Thoracic aorta (tissue), 2 donors: Measurements from ENCODE around the gene POU2AF3. TPM values are rescaled to one million over a fixed set of nuclear protein-coding genes. Genes with fewer than 3 reads are reported as not detected.

ENCODE experiments used
- ATAC-seq: fragments of 150-250 bp; one replicate; pipeline ENCODE4 v1.8.0; 2017; ENCODE audit warnings: low read depth; ENCODE audit not compliant: insufficient number of reproducible peaks, low FRiP score
- DNase-seq: peaks from one replicate; pipeline ENCODE4 v3.0.0-alpha.2; 2020; ENCODE audit warnings: low spot score
- H3K27ac ChIP-seq, 2 donors: fragments of 200-600 bp; sonication (generic); 1 replicate in 1 of 2; 2 replicates in 1 of 2; pipeline ENCODE4 v1.5.1; 2016; ENCODE audit warnings: mild to moderate bottlenecking in 2 of 2, moderate library complexity in 2 of 2
- H3K27me3 ChIP-seq: fragments of 200-600 bp; sonication (generic); replicated peaks from 2 replicates; pipeline ENCODE4 v1.6.0; 2016; ENCODE audit warnings: mild to moderate bottlenecking; ENCODE audit not compliant: insufficient read depth
- H3K36me3 ChIP-seq: fragments of 200-600 bp; sonication (generic); one replicate; pipeline ENCODE4 v1.5.1; 2016
- H3K4me1 ChIP-seq, 2 donors: fragments of 200-600 bp; sonication (generic); 1 replicate in 1 of 2; 2 replicates in 1 of 2; pipeline versions ENCODE4 v1.5.1 to v1.6.0; 2016; ENCODE audit warnings: low read depth in 2 of 2, mild to moderate bottlenecking in 1 of 2; ENCODE audit not compliant: control insufficient read depth in 1 of 2
- H3K4me3 ChIP-seq: fragments of 200-600 bp; sonication (generic); 2 replicates; pipeline ENCODE4 v1.5.1; 2016; ENCODE audit warnings: mild to moderate bottlenecking
- H3K9me3 ChIP-seq: fragments of 200-600 bp; sonication (generic); 2 replicates; pipeline ENCODE4 v1.5.1; 2016
- total RNA-seq, 2 donors: library from RNA; depleted of rRNA; stranded (reverse); fragments of >200 nt; gene quantifications; one replicate each; pipeline versions ENCODE4 v1.1.0 to v1.2.3, GENCODE V29; 2016
- TF ChIP-seq, protein P1 (sequence below): fragments of 200-600 bp; sonication (generic); IDR thresholded peaks from one replicate; pipeline ENCODE4 v1.5.1; 2019; ENCODE audit warnings: antibody characterized with exemption

The POU2AF3 gene
- total RNA-seq, 2 donors from 2014 or later, result 1.7 TPM; not detected in 1

DNA sequence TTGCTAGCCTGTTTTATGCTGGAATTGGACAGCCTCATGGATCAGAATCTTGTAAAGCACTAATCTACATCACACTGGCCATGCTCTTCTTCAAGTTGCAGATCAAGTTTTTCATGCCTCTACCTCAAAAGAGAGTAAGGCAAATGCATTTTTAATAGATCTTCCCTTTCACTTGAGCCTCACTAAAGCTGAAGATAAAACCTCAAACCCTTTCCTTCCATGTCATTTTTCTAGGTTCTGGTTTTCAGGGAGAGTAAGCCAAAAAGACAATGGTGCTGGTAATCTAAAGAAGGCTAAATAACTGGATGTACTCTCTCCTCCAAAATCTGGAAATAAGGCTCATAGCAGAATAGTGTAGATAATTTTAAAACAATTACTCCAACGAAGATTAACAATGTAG is 52.5 kb downstream of the POU2AF3 start:
- DNase-seq (no peak), ATAC-seq (no peak)
- Histone ChIP-seq H3K9me3 (no peaks in the 10 kb centered on the region), H3K27ac (no peak overlapping the region), H3K27me3 (no peaks in the 10 kb centered on the region), H3K4me3 (no peak overlapping the region), H3K4me1 (peaks cover 0 to 12% of the 10 kb centered on the region in 2 donors), H3K36me3 (no peaks in the 10 kb centered on the region)
- TF ChIP-seq, protein P1, sequence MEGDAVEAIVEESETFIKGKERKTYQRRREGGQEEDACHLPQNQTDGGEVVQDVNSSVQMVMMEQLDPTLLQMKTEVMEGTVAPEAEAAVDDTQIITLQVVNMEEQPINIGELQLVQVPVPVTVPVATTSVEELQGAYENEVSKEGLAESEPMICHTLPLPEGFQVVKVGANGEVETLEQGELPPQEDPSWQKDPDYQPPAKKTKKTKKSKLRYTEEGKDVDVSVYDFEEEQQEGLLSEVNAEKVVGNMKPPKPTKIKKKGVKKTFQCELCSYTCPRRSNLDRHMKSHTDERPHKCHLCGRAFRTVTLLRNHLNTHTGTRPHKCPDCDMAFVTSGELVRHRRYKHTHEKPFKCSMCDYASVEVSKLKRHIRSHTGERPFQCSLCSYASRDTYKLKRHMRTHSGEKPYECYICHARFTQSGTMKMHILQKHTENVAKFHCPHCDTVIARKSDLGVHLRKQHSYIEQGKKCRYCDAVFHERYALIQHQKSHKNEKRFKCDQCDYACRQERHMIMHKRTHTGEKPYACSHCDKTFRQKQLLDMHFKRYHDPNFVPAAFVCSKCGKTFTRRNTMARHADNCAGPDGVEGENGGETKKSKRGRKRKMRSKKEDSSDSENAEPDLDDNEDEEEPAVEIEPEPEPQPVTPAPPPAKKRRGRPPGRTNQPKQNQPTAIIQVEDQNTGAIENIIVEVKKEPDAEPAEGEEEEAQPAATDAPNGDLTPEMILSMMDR, result no peak

DNA sequence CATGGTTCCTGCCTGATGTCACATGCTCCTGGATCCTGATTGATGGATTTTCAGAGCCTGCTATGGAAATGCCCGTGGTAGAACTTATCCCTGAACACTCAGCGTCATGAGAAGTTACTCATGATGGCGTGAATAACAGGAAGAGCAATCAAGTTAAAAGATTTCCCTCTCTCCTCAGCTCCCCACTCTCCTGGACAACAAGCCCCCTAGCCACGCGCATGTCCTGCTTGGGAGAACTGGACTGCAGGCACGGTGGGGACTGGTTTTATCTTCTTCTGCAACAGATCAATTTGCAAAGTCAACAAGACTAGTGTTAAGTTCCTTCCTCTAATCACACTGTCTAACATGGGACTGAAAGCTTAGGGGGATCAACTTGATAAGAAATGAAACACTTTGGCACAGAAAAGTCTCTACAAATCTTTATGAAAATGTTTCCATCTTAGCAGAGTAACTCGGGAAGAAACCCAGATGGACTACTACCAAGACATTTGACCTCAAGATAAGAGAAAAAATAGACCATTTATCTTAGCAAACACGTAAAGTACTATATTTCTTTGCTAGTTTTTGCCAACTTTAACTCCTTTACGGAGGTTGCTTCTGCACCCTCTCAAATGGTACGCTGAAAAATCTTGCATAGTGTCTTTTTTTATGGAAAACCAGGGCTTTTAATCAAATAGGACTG is 53.2 kb downstream of the POU2AF3 start:
- TF ChIP-seq, protein P1, result no peak
- DNase-seq (no peak), ATAC-seq (no peak)
- no peaks in the 10 kb centered on the region for H3K27me3 ChIP-seq
- H3K27ac ChIP-seq, result no peak overlapping the region
- H3K4me1 ChIP-seq, result peaks cover 0 to 12% of the 10 kb centered on the region in 2 donors
- no peaks in the 10 kb centered on the region for H3K9me3 ChIP-seq
- H3K36me3 ChIP-seq, result no peaks in the 10 kb centered on the region
- H3K4me3 ChIP-seq, result no peak overlapping the region

DNA sequence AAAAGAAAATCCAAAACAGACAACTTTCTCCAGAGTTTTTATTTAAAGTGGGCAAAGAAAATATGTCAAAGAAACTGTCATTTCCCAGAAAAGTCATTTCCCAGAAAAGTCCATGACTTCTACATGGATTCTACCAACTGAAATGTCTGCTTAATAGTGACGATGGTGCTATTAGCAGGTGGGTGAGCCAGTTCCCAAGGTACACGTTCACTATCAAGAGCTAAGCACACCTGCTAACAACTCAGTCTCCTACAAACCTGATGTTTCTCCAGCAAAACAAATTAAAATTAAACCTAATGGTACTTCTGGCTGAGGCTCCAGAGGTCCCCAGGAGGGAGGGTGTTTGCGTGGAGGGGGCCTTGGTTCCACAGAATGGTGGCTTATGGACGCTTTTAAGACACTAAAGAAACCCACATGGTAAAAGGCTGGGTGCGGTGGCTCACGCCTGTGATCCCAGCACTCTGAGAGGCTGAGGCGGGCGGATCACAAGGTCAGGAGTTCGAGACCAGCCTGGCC is 53.9 kb downstream of the POU2AF3 start:
- Histone ChIP-seq H3K4me1 (peaks cover 0 to 12% of the 10 kb centered on the region in 2 donors), H3K36me3 (no peaks in the 10 kb centered on the region), H3K4me3 (no peak overlapping the region), H3K27ac (no peak overlapping the region), H3K27me3 (no peaks in the 10 kb centered on the region), H3K9me3 (no peaks in the 10 kb centered on the region)
- no peak for DNase-seq
- ATAC-seq, result no peak
- TF ChIP-seq, protein P1, result no peak

DNA sequence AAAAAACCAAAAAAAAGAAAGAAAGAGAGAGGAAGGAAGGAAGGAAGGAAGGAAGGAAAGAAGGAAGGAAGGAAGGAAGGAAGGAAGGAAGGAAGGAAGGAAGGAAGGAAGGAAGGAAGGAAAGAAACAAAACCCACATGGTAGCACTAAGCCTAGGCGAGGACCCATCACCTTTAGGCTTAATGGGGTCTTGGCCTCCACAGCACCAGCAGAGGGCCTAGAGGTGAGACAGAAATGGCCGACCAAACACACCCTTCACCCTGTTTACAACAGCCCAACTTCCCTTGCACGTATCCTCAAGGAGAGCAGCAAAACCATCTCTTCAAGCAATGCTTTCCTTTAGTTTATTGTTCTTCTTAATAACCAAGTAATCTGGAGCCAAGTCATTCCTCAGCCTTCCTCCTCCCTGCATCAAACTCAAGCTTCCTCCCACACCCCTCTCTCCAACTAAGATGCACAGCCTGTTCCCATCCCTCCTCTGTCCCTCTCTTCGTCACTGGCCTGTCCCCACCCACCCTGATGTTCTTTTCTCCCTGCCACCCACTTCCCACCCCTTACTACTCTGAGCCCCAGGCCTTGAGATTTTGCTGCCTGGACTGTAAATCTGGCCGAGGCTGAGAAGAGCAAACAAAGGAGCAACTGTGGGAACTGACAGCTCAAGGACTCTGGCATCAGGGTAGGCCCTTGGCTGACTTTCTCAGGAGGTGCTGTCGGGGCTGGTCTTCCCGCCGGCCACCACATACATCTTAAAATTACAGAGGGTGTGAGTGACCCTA is 54.8 kb downstream of the POU2AF3 start:
- no peak for ATAC-seq
- no peak overlapping the region for H3K27ac ChIP-seq

More for the DNA sequence above, 54.8 kb downstream of the POU2AF3 start:
- Histone ChIP-seq H3K9me3 (no peaks in the 10 kb centered on the region), H3K27me3 (no peaks in the 10 kb centered on the region), H3K36me3 (no peaks in the 10 kb centered on the region), H3K4me3 (no peak overlapping the region), H3K4me1 (peaks cover 0 to 12% of the 10 kb centered on the region in 2 donors)
- DNase-seq, result no peak
- TF ChIP-seq, protein P1, result no peak
